Body of pancreas (tissue), 4 donors: ENCODE results near the gene RBMS3.

Source experiments
- POLR2A ChIP-seq, 3 donors: fragments of 450-650 bp; IDR thresholded peaks; one replicate each; pipeline ENCODE4 v1.6.1; 2016; ENCODE audit warnings: antibody characterized with exemption in 3 of 3, mild to moderate bottlenecking in 2 of 3
- TF ChIP-seq, protein P1 (sequence below), 7 experiments: fragments of 450-650 bp in 4 of 7; fragments of 200-600 bp in 3 of 7; sonication (generic) in 3 of 7; IDR thresholded peaks; one replicate each; pipeline ENCODE4 v1.5.1; 2016 to 2019; ENCODE audit warnings: antibody characterized with exemption in 7 of 7

- TF ChIP-seq, protein P1, sequence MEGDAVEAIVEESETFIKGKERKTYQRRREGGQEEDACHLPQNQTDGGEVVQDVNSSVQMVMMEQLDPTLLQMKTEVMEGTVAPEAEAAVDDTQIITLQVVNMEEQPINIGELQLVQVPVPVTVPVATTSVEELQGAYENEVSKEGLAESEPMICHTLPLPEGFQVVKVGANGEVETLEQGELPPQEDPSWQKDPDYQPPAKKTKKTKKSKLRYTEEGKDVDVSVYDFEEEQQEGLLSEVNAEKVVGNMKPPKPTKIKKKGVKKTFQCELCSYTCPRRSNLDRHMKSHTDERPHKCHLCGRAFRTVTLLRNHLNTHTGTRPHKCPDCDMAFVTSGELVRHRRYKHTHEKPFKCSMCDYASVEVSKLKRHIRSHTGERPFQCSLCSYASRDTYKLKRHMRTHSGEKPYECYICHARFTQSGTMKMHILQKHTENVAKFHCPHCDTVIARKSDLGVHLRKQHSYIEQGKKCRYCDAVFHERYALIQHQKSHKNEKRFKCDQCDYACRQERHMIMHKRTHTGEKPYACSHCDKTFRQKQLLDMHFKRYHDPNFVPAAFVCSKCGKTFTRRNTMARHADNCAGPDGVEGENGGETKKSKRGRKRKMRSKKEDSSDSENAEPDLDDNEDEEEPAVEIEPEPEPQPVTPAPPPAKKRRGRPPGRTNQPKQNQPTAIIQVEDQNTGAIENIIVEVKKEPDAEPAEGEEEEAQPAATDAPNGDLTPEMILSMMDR (IDR thresholded peaks at IDR 0.05): no peak
- TF ChIP-seq POLR2A (IDR thresholded peaks at IDR 0.05): no peak
These were observed 133.8 kb downstream of the RBMS3 start for GRCh38 chr3:29414468-29415224.
